Measurements from ENCODE around the gene COG5. TPM values are rescaled to one million over a fixed set of nuclear protein-coding genes. Genes with fewer than 3 reads are reported as not detected.

The COG5 gene
- total RNA-seq, 1 experiment from 2014 or later: 20.2 TPM

- Histone ChIP-seq H3K4ac (ENCODE audit: low read depth, low read length) (no peak overlapping the region), H2AFZ (ENCODE audit: low read length) (no peak overlapping the region), H2BK20ac (ENCODE audit: low read depth, low read length, poor library complexity, severe bottlenecking) (no peak overlapping the region), H3T11ph (ENCODE audit: low read length) (no peak overlapping the region), H3K4me1 (ENCODE audit: insufficient read depth, low read length) (no peaks in the 10 kb centered on the region; the same call in 1 of the 2 replicates), H3K79me1 (ENCODE audit: insufficient read depth, low read depth, low read length, poor library complexity, severe bottlenecking) (no peaks in the 10 kb centered on the region), H3K56ac (ENCODE audit: insufficient read length, low read depth, low read length) (no peak overlapping the region), H2BK5ac (ENCODE audit: insufficient read length, low read length) (no peak overlapping the region), H3K23me2 (ENCODE audit: insufficient read length, low read depth, low read length, poor library complexity, severe bottlenecking) (no peaks in the 10 kb centered on the region), H4K5ac (ENCODE audit: insufficient read length, low read depth, low read length) (no peak overlapping the region), H2BK120ac (ENCODE audit: low read depth, low read length, poor library complexity, severe bottlenecking) (no peak overlapping the region), H3K23ac (ENCODE audit: insufficient read length, low read depth, low read length) (no peak overlapping the region), H3K9ac (ENCODE audit: extremely low read depth, insufficient read length, low read length) (no peak overlapping the region), H3K27ac (ENCODE audit: insufficient read length, low read depth, low read length) (no peak overlapping the region), H2AK5ac (ENCODE audit: insufficient read length, low read length) (no peak overlapping the region), H3K14ac (ENCODE audit: insufficient read depth, low read length) (no peak overlapping the region), H3K9me3 (ENCODE audit: control insufficient read depth, low read depth, low read length) (no peaks in the 10 kb centered on the region), H3K18ac (ENCODE audit: insufficient read length, low read depth, low read length) (no peak overlapping the region), H3K79me2 (ENCODE audit: insufficient read depth, low read length) (no peaks in the 10 kb centered on the region; the same call in 1 of the 2 replicates), H4K91ac (ENCODE audit: insufficient read length, low read depth, low read length) (no peak overlapping the region), H2BK12ac (ENCODE audit: insufficient read length, low read depth, low read length) (no peak overlapping the region), H3K4me2 (ENCODE audit: insufficient read depth, insufficient read length, low read length) (no peak overlapping the region), H4K8ac (replicated peaks; ENCODE audit: insufficient read length, low read depth, low read length) (no peak overlapping the region), H2BK15ac (ENCODE audit: low read depth, low read length) (no peak overlapping the region), H4K20me1 (ENCODE audit: control insufficient read depth, insufficient read depth, insufficient read length) (no peaks in the 10 kb centered on the region), H3K27me3 (ENCODE audit: insufficient read depth, low read length) (no peaks in the 10 kb centered on the region)
- no peak for DNase-seq
- H3K4me3 Mint-ChIP-seq: no peak overlapping the region
- H3K4me1 Mint-ChIP-seq: peaks cover 11 to 13% of the 10 kb centered on the region in 2 experiments
- peak overlapping the region in 1 of 3 experiments; percentile 46; a peak in 1 of 7 replicates for H3K27ac Mint-ChIP-seq
- no peaks in the 10 kb centered on the region for H3K27me3 Mint-ChIP-seq (ENCODE audit: low read depth)
- TF ChIP-seq CTCF (conservative IDR thresholded peaks at IDR 0.05): no peak
- peaks cover 12 to 22% (median 13%) of the 10 kb centered on the region in 3 experiments for H3K36me3 Mint-ChIP-seq (ENCODE audit: insufficient read depth in 1 of 3, low read depth in 3 of 3)
- H3K9me3 Mint-ChIP-seq: 0 out of 5 replicates have a peak, but pooled peaks cover 0 to 5% of the 10 kb centered on the region in 2 experiments
Observed at GRCh38 chr7:107530751-107531150, 33.0 kb downstream of the COG5 start.

All from H9 (cell line).